GM12874 (cell line): ENCODE measurements around the gene HSCB.

Experiments
- TF ChIP-seq, protein P1 (sequence below): IDR thresholded peaks from 2 replicates; pipeline ENCODE4 v1.5.1; 2011; ENCODE audit warnings: low read depth, mild to moderate bottlenecking, control low read depth, low read length, moderate library complexity; ENCODE audit not compliant: insufficient read depth

The HSCB gene

DNA sequence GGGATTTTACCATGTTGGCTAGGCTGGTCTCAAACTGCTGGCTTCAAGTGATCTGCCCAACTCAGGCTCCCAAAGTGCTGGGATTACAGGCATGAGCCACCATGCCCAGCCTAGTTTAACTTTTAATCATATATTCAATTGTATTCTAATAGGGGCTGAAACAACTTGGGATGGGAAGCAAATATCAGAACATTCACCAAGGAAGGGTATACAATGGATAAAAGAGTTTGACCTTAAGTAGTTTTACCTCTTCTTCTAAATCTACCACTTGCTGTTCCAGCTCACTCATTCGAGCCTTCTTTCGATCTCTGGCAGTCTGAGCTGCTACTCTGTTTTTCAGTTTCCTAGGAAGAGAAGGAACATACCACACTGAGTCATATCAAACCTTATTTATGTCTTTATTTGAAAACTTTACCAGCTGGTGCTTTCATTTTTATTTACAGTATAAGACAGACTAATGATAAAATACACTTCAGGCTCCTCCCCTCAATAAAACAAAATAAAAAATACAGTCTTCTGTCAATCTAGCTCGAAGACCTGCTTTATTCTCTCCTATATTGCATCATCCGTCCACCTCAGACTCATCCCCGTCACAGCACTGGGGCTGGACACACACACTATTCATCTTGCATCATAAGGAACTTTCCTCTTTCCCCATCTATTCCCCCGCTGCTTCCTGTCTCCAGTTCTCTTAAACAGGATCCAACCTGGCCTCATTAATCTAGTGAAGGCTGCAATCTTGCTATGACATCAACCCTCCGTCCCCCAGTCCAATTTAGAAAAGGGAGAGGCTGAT lies 57.2 kb downstream of the HSCB start:
- TF ChIP-seq, protein P1, sequence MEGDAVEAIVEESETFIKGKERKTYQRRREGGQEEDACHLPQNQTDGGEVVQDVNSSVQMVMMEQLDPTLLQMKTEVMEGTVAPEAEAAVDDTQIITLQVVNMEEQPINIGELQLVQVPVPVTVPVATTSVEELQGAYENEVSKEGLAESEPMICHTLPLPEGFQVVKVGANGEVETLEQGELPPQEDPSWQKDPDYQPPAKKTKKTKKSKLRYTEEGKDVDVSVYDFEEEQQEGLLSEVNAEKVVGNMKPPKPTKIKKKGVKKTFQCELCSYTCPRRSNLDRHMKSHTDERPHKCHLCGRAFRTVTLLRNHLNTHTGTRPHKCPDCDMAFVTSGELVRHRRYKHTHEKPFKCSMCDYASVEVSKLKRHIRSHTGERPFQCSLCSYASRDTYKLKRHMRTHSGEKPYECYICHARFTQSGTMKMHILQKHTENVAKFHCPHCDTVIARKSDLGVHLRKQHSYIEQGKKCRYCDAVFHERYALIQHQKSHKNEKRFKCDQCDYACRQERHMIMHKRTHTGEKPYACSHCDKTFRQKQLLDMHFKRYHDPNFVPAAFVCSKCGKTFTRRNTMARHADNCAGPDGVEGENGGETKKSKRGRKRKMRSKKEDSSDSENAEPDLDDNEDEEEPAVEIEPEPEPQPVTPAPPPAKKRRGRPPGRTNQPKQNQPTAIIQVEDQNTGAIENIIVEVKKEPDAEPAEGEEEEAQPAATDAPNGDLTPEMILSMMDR, result no peak

DNA sequence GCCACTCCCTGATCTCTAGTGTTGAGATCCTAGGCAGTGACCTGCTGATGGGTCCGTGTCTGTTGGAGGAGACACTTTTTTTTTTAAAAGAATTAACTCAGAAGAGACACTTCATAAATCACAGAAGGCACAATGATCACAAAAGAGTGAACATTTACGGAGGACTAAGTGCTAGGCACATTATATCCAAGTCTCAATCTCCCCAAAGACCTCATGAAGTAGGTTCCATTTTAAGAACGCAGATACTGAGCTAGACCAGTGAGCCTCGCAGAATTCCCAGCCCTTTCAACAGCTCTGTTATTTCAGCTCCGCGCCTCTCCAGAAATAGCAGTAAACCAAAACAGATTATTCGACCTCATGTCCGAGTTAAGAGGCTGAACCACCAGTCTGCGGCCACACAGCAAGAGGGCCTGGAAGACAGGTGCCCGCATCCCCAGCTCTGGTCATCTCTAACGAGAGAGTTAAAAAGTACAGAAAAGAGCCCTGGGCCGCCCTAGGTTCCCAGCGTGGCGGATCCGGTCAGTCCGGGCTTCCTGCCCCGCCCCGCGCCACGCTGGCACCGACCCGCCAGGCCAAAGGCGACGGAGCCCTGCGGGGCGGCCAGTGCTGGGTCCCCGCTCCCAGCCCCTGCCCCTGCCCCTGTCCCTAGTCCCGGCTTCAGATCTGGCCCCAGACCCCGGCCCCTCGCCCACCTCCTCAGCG lies 57.9 kb downstream of the HSCB start:
- TF ChIP-seq, protein P1, result no peak

DNA sequence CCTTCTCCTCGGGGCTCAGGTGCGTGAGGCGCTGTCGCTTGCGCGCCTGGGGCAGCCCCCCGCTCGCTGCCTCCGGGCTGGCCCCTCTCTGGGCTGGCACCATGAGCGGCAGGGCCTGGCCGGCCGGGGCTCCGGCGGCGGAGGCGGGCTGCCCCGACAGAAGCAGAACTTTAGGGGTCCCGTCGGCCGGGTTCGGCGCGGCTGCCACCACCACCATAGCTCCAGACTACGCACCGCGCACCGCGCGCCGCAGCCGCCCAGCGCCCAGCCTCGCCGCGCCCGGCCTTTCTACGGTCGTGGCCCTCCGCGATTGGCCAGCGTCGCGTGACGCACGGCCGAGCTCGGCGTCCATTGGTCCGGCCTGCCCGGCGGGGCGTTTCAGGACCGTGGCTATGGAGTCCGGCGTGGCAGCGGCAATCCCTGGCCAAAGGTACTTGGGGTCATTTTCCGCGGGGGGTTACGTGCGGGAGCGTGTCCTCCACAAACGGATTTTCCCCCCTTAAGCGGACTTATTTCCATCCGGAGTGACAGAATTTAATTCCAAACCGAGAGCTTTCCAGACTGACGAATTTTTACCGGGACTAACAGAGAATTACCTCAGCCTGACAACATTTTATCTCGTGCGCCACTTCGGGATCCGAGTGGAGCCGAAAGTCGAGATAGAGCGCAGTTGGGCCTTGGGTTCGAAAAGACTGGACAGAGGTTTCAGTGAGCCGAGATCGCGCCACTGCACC lies 58.6 kb downstream of the HSCB start, which contains the start of gene XBP1:
Gene XBP1 (minus strand): TSS at position 262 of the 734 bp plus-strand sequence.
- TF ChIP-seq, protein P1, result no peak

DNA sequence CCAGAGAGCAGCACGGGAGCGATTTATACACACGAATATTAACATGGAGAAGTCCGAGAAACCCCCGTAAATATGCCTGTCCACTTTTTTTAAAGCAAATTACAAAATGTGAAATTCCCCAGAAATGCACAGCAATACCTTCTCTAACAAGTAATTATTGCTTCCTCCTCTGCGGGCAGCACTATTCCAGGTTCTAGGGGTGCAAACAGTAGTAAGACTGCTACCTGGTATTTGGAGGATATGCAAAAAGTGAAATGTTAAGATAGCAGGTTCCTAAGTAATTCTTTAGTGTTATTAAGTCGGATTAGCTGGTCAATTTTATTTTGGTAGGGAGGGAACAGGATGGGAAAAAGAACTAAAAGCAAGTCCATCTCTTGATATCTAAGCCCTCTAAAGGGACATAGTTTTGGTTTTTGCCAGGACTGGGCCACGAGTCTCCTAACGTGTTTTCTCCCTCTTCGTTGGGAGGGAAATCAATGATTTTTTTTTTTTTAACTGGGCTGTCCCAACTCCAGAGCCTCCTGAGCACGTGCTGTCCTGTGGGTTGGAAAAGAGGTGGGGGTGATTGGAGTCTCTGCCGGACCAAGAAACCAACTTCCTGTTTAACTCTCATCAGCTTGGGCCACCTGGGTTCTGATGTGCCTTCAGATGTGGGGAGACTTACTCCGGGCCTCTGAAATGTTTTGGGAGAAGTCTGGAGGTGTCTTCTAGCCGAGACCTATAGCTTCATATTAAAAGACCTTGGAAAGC lies 60.2 kb downstream of the HSCB start:
- TF ChIP-seq, protein P1, result no peak

DNA sequence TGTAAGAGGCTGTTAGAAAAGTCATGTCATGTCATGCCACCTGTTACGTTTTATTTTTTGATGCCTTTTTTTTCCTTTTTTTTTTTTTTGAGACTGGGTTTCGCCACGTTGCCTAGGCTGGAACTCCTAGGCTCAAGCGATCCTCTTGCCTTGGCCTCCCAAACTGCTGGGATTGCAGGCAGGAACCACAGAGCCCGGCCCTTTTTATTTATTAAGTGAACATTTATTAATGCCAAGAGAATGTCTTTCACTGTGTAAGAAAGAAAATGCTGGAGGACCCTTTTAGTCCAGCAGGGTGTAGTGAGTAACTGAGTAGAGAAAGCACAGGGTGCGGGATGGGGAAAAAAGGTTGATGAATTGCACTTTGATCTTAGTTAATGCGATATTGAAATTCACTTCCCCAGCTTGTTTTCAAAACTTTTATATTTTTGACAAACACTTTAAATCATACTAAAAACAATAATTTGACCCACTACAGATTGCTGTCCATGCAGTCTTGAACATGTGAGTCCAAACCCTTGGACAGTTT lies 60.8 kb downstream of the HSCB start:
- TF ChIP-seq, protein P1, result 0 out of 2 replicates have a peak, but pooled peaks have one; percentile 5
